ENCODE measurements around the gene ATAT1.

The ATAT1 gene

GRCh38 chr6:30614044-30614842 is 12.4 kb upstream of the ATAT1 start:
- H3K27ac ChIP-seq = peak overlapping the region; percentile 97
- no peak for TF ChIP-seq CTCF (conservative IDR thresholded peaks at IDR 0.05)

- TF ChIP-seq CTCF (conservative IDR thresholded peaks at IDR 0.05) = no peak
- peak overlapping the region; percentile 97 for H3K27ac ChIP-seq
Observed at GRCh38 chr6:30614843-30615218, 11.8 kb upstream of the ATAT1 start.

GRCh38 chr6:30615219-30615957 is 11.3 kb upstream of the ATAT1 start:
- TF ChIP-seq CTCF (conservative IDR thresholded peaks at IDR 0.05) = no peak
- peak overlapping the region; percentile 97 for H3K27ac ChIP-seq

- TF ChIP-seq CTCF (conservative IDR thresholded peaks at IDR 0.05) = no peak
- H3K27ac ChIP-seq = peak overlapping the region; percentile 97
Observed at GRCh38 chr6:30615958-30616810, 10.5 kb upstream of the ATAT1 start.

GRCh38 chr6:30616811-30617564 is 9.7 kb upstream of the ATAT1 start, which contains the start of gene PPP1R10:
TSS of gene PPP1R10 (minus strand) at chr6:30617243. CDS start at chr6:30609944, 7,299 bp downstream.
- peak within 1 kb of the TSS; percentile 97 for H3K27ac ChIP-seq
- TF ChIP-seq CTCF (conservative IDR thresholded peaks at IDR 0.05) = no peak

GRCh38 chr6:30617565-30618269 is 9.0 kb upstream of the ATAT1 start, which contains the start of gene MRPS18B:
TSS of gene MRPS18B (plus strand) at chr6:30617840. CDS start at chr6:30617866, 26 bp downstream.
- TF ChIP-seq CTCF (conservative IDR thresholded peaks at IDR 0.05) = no peak
- H3K27ac ChIP-seq = peak within 1 kb of the TSS; percentile 97

Data from VCaP (cell line).